DMS53 treated with DMSO at 0.1 percent for 48 hours (cell line): ENCODE data around the gene BPIFB2.
"Not testable (repeated sequence)": the region's sequence is repeated elsewhere in the genome, so short reads cannot be mapped to it uniquely, and the experiment has no call there.

Experiments used
- DNase-seq: peaks from one replicate; lab custom pipeline; 2025; ENCODE audit not compliant: unreplicated experiment; lab: John Stamatoyannopoulos, UW

BPIFB2 gene

DNA sequence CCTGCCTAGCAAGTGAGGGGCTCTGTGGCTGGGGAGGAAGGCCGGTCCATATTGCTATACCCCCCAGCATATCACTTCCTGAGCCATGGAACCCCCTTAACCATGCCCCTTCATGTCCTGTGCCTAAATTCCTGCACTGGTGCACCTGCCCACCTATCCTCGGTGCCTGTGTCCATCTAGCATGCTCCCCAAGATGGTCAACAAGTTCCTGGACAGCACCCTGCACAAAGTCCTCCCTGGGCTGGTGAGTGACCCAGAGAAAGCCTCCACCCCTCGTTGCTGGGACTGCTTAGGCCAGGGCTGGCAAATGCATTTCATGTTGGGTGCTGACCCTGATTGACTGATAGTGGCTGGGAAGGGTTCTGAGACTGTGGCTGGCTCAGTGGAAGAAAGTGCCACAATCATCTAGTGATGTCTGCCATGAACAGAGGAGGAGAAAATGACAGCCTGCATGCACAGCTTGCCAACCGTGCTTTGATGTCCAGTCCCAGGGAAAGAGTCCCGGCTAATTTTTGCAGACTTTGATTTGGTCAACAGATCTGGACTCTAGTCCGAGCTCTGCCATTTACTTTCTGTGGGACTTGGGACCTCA is 27.5 kb downstream of the BPIFB2 start:
- DNase-seq, result no peak

DNA sequence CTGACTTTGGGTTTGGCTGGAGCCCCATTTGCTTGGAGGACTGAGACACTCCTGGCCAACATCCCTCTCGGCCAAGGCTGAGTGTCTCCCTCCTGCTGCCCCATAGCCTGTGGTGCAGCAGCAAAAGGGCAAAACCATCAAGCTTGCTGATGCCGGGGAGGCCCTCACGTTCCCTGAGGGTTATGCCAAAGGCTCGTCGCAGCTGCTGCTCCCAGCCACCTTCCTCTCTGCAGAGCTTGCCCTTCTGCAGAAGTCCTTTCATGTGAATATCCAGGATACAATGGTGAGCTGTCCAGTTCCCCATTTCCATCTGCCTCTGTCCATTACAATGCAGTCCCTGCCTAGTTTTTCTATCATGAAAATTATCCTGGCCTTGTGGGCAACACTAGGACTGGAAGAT is 30.0 kb downstream of the BPIFB2 start:
- DNase-seq, result no peak

DNA sequence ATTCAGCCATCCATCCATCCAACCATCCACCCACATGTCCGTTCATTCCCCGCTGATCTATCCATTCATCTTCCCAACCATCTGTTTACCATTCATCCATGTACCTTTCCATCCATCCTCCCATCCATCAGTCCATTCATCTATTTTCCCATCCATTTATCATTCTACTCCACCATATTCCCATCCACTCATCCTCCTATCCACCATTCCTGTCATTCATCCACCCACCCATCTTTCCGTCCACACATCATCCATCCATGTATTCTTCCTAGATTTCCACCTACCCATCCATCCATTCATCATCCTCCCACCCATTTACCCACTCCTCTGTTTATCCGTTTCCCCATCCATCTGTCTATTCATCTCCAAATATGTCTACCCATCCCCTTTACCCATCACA is 30.7 kb downstream of the BPIFB2 start:
- DNase-seq, result no peak

DNA sequence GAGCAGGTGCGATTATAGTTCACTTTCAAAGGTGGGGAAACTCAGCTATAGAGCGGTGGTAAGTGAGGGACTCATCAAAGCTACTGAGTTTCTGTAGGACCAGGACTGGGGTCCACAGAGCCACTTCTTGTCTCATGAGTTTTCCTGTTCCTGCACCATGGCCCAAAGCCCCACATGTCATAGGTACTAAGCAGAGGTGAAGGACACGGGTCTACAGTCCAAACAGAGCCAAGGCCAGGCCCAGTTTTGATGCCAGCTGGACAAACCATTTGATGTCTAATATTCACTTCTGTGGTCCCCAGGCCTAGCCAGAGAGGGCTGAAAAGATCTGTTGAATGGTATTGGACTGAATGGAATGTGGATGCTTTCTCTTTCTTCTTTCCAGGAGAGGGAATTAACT is 34.9 kb downstream of the BPIFB2 start:
- DNase-seq, result no peak

DNA sequence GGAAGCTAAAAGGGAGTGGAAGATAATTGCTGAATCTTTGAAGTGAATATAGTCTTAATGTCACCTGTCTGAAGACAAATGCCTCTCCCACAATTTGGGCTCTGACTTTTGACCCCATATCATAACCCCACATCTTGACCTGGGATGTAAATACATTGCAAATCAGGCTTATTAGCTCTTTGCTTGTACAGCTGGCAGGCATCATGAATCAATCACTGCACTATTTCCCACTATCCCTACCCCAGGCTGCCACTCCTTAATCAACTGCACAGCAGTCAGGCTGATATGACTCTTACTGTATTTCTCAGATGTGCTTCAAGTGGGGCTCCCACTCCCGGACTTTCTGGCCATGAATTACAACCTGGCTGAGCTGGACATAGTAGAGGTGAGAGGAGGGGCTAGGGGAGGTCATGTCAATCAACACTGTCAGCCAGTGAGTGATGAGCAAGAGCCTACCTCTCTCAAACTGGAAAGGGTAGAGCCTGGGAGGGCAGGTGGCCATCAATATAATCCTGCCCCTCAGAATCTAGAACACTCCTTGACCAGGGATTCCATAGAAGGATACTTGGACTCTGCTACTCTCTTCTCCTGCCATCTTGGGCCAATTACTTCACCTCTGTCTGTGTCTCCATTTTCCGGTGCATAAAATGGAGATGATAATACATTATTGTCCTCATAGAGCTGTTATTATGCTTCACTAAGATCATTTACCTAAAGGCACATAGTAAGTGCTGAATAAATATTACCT is 35.7 kb downstream of the BPIFB2 start:
- DNase-seq, result no peak

DNA sequence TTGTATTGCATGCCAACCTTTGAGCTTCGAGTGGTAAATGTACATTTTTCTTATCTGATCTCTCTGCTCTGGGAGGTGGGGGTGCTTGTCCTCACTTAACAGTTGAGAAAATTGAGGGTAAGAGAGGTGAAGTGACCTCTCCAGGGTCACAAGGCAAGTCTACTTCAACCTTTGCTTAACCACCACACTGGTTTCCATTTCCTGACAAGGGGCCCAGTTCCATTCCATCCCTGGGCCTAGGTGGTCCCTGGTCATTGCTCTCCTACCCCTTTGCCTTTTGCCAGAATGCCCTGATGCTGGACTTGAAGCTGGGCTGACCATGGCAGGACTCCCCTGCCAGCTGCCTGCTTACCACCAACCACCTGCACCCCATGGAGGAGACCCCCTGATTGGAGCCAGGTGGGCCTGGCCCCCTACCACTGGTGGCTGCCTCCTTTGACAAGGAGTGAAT is 36.3 kb downstream of the BPIFB2 start:
- no peak for DNase-seq

DNA sequence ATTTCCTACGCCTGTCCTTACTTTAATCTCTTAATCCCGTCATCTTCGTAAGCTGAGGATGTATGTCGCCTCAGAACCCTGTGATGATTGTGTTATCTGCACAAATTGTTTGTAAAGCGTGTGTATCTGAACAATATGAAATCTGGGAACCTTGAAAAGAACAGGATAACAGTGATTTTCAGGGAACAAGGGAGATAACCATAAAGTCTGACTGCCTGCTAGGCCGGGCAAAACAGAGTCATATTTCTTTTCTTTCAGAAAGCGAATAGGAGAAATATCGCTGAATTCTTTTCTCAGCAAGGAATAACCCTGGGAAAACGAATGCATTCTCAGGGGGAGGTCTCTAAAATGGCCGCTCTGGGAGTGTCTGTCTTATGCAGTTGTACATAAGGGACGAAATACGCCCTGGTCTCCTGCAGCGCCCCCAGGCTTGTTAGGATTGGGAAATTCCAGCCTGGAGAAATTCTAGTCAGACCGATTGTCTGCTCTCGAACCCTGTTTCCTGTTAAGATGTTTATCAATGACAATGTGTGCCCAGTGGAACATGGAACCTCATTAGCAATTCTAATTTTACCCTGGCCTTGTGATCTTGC is 37.7 kb downstream of the BPIFB2 start:
- not testable (repeated sequence) for DNase-seq

DNA sequence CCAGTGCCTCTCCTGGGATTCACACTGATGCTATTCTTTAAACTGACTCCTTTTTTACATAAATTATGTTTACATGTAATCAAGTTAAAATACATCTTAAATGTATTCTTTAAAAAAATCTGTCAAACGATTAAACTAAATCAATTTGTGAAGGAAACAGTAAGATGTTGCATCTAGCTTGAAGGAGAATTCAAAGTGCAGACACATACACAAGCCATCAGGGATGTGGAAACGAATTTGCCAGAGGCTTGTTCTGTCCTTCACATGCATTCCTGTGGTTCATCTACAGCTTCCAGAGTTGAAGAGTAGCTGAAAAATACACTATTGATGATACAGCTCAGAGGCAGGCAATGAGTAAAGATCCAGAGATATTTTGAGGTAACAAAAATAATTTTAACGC is 38.9 kb downstream of the BPIFB2 start:
- DNase-seq, result no peak

DNA sequence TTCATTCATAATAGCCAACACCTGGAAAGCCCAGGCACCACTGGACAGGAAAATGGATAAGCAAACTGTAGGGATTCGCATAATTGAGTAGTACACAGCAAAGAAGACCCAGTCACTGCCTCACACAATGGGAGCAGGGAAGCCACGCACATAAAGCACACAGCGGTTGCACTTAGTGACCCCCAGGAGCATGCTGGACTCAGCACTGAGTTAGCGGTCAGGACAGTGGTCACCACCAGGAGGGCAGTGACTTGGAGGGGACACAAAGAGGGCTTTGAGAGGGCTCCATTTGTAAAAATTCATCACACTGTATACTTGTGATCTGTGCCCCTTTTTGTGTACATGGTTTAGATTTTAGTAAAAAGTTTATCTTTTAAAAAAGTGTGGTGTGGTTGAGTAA is 43.8 kb downstream of the BPIFB2 start:
- no peak for DNase-seq

DNA sequence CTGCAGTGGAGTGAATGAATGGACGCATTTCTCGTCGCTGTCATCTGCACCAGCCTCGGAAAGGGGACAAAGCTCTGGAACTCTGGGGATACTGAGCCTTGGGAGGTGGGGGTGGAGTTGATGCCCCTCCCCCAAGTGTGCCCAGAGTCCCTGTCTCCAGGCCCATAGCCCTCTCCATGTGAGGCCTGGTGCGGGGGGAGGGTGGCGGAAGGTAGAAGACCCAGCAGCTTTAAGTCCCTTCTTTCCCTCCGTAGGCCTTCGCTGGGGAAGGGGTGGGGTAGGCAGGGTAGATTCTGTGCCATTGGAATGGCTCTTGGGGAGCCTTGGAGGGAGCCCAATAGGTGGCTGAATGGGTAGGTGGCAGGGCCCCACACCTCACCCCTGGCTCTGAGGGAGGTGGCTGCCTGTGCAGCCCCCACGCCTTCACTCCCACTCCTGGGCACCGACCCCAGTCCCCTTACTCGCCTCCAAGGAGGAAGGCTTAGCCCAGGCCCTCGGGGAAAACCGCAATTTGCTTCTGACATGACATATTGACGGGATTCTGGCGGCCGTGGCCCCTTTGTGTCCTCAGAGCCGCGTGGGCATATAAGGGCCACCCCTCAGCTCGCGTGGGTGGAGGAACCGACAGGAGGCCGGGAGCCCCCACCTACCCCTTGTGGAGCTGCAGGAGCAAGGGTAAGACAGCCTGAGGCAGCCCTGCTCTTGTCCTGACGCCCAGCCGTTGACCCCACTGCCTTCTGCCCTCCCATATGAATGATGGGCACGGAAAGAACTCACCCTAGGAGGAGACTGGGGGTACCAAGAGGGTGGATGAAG is 46.0 kb downstream of the BPIFB2 start, which contains the start of gene BPIFB3:
BPIFB3 (plus strand) TSS at position 613 of the 816 bp plus-strand sequence. CDS start 1,533 bp downstream, outside the sequence.
- DNase-seq, result no peak

DNA sequence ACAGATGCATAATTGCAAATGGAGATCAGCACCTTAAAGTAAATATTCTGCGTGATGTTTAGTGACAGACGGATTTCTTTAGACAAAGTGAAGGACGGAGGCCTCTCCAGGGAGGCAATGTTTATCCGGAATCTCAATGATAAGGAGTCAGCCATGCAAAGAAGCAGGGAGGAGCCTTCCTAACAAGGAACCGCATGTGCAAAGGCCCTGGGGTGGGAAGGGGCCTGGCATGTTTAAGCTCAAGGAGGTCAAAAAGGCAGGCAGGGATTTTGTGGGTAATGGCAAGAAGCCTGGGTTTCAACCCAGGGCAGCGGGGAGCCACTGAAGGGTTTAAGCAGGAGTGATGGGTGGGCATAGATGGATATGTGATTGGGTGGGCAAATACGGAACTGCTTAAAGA is 46.9 kb downstream of the BPIFB2 start:
- DNase-seq, result no peak

DNA sequence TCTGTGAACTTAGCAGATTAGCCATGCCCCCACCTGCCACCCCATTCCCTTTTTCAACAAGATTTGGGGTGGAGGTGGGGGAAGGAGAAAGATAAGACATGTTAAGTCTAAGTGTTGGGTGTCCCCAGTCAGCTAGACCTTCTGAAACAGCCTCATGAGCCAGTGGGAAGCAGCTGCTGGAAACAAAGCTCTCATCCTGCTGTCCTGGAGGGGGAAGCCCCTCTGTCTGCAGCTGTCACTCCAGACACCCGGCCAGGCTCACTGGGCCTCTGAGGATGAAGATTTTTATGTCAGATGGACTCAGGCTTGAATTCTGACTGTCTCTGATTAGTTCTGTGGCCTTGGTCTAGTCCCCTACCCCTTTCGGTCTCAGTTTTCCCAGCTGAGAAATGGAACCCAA is 47.3 kb downstream of the BPIFB2 start:
- no peak for DNase-seq

DNA sequence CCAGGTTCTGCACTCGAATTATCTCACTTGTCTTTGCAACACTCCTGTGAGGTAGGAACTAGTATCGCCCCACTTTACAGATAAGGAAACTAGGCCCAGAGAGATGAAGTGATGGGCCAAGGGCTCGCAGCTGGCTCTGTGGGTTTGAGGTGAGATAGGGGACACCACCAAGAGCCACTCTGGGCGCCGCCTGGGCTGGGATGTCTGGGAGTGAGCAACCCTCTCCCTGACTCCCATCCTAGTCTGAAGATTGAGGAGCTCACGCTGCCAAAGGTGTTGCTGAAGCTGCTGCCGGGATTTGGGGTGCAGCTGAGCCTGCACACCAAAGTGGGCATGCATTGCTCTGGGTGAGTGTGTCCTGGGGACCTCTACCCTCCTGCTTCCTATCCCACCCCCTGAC is 51.6 kb downstream of the BPIFB2 start:
- no peak for DNase-seq

DNA sequence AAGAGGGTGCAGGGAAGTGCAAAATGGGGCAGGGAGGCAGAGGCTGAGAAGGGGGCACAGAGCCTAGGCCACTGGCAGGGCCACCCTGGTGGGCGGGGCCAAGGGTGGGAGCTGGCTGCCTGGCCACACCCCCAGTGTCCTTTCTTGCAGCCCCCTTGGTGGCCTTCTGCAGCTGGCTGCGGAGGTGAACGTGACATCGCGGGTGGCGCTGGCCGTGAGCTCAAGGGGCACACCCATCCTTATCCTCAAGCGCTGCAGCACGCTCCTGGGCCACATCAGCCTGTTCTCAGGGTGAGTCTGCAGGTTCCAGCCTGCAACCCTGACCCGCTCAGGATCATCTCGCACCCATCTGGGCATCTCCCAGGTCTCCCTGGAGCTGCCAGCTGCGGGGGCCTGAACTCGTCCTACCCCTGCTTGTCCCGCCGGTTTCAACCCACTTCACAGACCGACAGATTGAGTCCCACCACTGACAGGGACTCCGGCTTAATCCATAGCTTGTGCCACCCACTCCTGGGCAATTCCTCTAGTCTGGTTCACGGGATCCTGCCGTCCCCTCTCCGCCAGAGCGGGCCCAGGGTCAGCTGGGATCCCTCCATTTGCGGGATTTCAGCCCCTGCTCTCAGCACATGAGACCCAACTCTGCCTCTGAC is 52.4 kb downstream of the BPIFB2 start:
- DNase-seq, result no peak

DNA sequence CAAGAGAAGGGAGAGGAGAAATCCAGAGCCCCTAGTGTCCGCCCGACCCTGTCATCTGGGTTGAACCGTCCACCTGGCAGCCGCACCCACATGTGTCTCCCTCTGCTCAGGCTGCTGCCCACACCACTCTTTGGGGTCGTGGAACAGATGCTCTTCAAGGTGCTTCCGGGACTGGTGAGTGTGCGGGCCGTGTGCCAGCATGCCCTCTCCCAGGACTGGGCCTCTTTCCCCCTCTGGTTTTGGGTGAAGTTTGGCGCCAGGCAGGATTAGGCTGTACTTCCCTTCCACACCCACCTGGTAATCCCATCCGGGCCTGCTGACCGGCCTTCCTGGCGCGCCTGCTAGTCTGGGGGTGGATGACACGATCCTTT is 54.1 kb downstream of the BPIFB2 start:
- DNase-seq, result no peak

DNA sequence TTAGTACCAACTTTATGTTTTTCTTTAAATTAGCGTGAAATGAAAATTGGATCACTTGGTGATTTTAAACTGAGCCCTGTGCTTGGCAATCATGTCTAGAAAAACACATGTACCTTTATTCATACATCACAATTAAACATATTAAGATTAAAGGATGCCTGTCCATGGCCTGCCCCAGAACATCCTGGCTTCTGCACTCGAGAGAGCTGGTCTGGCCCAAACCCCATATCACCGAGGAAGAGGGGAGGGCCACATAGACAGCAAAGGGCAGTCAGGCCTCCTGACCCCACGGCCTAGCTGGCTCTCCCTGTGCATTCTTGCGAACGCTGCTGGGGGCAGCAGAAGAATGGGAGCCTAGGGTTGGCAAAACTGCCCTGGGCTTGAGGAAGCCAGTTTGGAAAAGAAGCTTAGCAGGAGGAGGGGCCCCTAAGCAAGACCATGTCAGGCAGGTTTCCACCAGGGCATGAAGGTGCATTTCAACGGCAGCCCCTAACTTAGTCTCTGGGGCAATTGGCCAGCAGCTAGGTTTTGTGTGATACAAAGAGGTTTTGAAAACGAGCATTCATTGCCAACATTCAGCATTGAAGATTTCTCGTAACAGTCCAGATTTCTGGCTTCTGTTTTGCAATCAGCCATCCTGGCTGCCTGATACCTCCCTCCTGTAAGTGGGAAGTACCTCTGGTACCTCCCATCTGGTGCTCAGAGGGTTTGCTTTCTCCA is 54.8 kb downstream of the BPIFB2 start:
- no peak for DNase-seq

DNA sequence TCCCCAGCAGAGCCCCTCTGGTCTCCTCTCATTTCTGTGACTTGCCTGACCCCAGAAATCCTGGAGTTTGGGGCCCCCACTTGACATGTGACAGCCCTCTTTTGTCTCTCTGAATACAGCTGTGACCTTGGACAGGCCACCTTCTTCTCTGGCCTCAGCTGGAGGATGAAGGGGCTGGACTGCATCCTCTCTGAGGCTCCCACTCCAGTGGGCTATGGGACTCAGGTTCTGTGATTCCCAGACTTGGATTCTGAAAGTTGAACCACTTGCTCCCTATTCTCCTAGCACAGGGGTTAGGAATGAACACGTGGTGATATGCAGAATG is 55.3 kb downstream of the BPIFB2 start:
- DNase-seq, result no peak

DNA sequence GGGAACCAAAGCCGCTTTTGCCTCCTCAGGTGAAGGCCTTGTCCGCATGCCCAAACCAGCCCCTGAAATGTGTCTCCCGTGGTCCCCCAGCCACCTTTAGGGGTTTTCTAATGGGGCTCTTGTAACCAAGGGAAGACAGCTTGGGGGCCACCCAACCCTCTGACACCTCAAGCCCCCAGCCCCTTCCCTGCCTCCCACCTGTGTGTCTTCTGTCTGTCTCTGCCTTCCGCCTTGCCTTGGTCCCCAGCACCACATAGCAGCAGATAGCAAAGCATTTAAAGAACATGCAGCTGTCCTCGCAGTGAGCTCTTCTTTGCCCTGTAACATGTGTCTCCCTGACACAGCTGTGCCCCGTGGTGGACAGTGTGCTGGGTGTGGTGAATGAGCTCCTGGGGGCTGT is 55.8 kb downstream of the BPIFB2 start:
- no peak for DNase-seq

DNA sequence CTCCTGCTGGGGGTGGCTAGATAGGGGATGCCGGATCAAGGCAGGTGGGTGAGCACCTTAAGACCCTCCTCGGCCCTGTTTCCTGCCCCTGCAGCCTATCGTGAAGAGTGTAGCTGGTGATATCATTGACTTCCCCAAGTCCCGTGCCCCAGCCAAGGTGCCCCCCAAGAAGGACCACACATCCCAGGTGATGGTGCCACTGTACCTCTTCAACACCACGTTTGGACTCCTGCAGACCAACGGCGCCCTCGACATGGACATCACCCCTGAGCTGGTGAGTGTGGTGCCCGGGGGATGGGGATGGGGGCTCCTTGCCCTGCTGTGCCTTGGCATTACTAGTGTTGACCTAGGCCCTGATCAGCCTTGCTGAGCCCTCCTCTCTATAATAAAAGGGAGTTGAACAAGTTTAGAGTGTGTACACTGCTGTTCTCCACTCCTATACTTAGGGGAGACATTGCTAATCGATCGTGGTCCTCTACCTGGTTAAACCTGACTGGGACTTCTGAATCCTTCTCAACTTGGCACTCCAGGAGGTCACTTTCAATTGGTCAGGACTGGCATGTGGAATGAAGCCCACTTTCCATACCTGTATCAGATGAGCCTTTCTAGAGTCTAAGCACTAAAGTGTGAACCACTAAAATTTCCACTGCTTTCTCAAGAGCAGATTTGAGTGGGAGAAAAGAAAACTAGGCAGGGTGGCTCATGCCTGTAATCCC is 57.2 kb downstream of the BPIFB2 start:
- DNase-seq, result no peak

DNA sequence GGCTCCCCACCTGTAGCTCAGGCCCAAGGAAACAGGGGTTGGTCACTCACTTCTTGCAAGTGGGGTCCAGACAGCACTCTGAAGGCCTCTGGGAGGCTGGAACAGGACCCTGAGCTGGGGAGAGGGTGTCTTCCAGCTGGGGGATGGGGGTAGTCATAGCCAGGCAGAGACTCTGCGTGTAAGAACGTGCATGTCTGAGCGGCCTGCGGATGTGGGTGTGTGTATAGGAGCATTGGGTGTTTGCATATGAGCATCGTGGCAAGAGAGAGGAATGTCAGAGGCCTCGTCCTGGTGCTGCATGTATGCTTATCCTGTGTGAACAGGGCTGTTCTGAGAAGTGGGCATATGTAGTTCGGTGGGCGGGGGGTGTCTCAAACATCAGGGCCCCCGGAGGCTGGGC is 58.3 kb downstream of the BPIFB2 start:
- no peak for DNase-seq
